ENCODE results near the gene CD6. TPM values are rescaled to one million over a fixed set of nuclear protein-coding genes. Genes with fewer than 3 reads are reported as not detected.

CD6 gene
- total RNA-seq, 1 experiment from 2014 or later, result not detected

DNA sequence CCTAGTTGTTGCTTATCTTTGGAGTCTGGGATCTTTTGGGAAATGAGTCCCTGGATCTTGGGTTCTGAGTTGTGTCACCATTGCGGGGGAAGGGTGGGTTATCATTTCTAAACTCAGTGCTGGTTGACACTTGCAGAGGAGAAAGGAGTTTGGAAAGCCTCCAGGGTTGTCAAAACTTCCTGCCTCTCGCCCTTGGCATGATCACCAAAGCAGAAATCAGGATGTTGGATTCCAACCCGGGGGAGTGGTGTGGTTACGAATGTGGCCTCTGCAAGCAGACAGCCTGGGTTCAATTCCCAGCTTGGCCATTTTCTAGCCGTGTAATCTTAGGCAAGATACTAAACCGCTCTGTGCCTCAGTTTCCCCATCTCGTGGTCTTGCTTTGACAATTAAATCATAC, 24.3 kb downstream of the CD6 start:
- no peak for DNase-seq
- Histone ChIP-seq H4K8ac (replicated peaks; ENCODE audit: insufficient read length, low read depth, low read length) (no peak overlapping the region), H3K56ac (ENCODE audit: insufficient read length, low read depth, low read length) (no peak overlapping the region), H3K4ac (ENCODE audit: low read depth, low read length) (no peak overlapping the region), H3K9ac (ENCODE audit: extremely low read depth, insufficient read length, low read length) (no peak overlapping the region), H3K18ac (ENCODE audit: insufficient read length, low read depth, low read length) (no peak overlapping the region), H3K14ac (ENCODE audit: insufficient read depth, low read length) (no peak overlapping the region), H2BK20ac (ENCODE audit: low read depth, low read length, poor library complexity, severe bottlenecking) (no peak overlapping the region), H2BK120ac (ENCODE audit: low read depth, low read length, poor library complexity, severe bottlenecking) (no peak overlapping the region), H2BK5ac (ENCODE audit: insufficient read length, low read length) (no peak overlapping the region), H2BK15ac (ENCODE audit: low read depth, low read length) (no peak overlapping the region), H3K27ac (ENCODE audit: insufficient read length, low read depth, low read length) (no peak overlapping the region), H3K4me2 (ENCODE audit: insufficient read depth, insufficient read length, low read length) (no peak overlapping the region), H3K79me1 (ENCODE audit: insufficient read depth, low read depth, low read length, poor library complexity, severe bottlenecking) (no peaks in the 10 kb centered on the region), H3K79me2 (ENCODE audit: insufficient read depth, low read length) (no peaks in the 10 kb centered on the region), H4K20me1 (ENCODE audit: control insufficient read depth, insufficient read depth, insufficient read length) (no peaks in the 10 kb centered on the region), H3K27me3 (ENCODE audit: insufficient read depth, low read length) (no peaks in the 10 kb centered on the region), H2BK12ac (ENCODE audit: insufficient read length, low read depth, low read length) (no peak overlapping the region), H2AFZ (ENCODE audit: low read length) (no peak overlapping the region), H3K23me2 (ENCODE audit: insufficient read length, low read depth, low read length, poor library complexity, severe bottlenecking) (no peaks in the 10 kb centered on the region), H2AK5ac (ENCODE audit: insufficient read length, low read length) (no peak overlapping the region), H4K91ac (ENCODE audit: insufficient read length, low read depth, low read length) (no peak overlapping the region), H3K23ac (ENCODE audit: insufficient read length, low read depth, low read length) (no peak overlapping the region), H4K5ac (ENCODE audit: insufficient read length, low read depth, low read length) (no peak overlapping the region), H3T11ph (ENCODE audit: low read length) (no peak overlapping the region), H3K4me1 (ENCODE audit: insufficient read depth, low read length) (no peaks in the 10 kb centered on the region), H3K9me3 (ENCODE audit: control insufficient read depth, low read depth, low read length) (no peaks in the 10 kb centered on the region)
- no CpG with 5 or more reads among the region's 7 CpGs for WGBS (ENCODE audit: extremely low coverage, insufficient read length, low lambda C conversion rate)
- H3K27me3 Mint-ChIP-seq (ENCODE audit: low read depth), result peaks cover 48% of the 10 kb centered on the region
- H3K4me1 Mint-ChIP-seq, result peaks cover 0 to 4% of the 10 kb centered on the region in 2 experiments; a peak in 1 of 4 replicates
- H3K9me3 Mint-ChIP-seq, result no peaks in the 10 kb centered on the region
- H3K4me3 Mint-ChIP-seq, result no peak overlapping the region
- TF ChIP-seq, protein P1, sequence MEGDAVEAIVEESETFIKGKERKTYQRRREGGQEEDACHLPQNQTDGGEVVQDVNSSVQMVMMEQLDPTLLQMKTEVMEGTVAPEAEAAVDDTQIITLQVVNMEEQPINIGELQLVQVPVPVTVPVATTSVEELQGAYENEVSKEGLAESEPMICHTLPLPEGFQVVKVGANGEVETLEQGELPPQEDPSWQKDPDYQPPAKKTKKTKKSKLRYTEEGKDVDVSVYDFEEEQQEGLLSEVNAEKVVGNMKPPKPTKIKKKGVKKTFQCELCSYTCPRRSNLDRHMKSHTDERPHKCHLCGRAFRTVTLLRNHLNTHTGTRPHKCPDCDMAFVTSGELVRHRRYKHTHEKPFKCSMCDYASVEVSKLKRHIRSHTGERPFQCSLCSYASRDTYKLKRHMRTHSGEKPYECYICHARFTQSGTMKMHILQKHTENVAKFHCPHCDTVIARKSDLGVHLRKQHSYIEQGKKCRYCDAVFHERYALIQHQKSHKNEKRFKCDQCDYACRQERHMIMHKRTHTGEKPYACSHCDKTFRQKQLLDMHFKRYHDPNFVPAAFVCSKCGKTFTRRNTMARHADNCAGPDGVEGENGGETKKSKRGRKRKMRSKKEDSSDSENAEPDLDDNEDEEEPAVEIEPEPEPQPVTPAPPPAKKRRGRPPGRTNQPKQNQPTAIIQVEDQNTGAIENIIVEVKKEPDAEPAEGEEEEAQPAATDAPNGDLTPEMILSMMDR (conservative IDR thresholded peaks at IDR 0.05), result no peak
- no peak overlapping the region for H3K27ac Mint-ChIP-seq
- H3K36me3 Mint-ChIP-seq (ENCODE audit: insufficient read depth in 1 of 3, low read depth in 3 of 3), result no peaks in the 10 kb centered on the region

Measured in H9 (cell line).